GM12873 (cell line): ENCODE results near the gene RAB11FIP3.

ENCODE experiments used
- TF ChIP-seq, protein P1 (sequence below): IDR thresholded peaks from 2 replicates; pipeline ENCODE4 v1.5.1; 2012; ENCODE audit warnings: low read depth, mild to moderate bottlenecking, moderate library complexity, low read length, control low read depth; ENCODE audit not compliant: insufficient read depth; ENCODE audit errors: missing control alignments

RAB11FIP3 gene

DNA sequence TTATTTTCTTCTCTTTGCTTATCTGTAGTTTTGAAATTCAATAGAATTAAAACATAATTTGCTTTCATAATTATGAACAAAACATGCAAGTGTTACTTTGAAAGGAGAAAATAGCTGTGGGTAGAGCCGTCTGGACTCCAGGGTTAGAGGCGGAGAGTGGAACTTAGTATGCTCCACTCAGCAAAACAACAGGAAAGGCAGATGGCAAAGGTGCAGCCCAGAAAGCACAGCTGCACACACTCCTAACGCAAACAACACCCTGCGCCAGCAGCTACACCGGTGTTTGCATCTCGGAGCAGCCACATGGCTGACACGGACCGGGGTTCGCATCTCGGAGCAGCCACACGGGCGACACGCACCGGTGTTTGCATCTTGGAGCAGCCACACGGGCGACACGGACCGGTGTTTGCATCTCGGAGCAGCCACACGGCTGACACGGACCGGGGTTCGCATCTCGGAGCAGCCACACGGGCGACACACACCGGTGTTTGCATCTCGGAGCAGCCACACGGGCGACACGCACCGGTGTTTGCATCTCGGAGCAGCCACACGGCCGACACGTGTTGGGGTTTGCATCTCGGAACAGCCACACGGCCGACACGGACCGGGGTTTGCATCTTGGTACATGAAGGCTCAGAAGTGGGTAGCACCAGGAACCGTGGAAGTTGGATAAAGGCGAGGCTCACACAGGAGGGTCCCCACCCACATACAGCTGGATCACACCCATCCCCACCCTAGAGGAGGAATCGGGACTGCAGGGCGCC, 89.9 kb downstream of the RAB11FIP3 start:
- TF ChIP-seq, protein P1, sequence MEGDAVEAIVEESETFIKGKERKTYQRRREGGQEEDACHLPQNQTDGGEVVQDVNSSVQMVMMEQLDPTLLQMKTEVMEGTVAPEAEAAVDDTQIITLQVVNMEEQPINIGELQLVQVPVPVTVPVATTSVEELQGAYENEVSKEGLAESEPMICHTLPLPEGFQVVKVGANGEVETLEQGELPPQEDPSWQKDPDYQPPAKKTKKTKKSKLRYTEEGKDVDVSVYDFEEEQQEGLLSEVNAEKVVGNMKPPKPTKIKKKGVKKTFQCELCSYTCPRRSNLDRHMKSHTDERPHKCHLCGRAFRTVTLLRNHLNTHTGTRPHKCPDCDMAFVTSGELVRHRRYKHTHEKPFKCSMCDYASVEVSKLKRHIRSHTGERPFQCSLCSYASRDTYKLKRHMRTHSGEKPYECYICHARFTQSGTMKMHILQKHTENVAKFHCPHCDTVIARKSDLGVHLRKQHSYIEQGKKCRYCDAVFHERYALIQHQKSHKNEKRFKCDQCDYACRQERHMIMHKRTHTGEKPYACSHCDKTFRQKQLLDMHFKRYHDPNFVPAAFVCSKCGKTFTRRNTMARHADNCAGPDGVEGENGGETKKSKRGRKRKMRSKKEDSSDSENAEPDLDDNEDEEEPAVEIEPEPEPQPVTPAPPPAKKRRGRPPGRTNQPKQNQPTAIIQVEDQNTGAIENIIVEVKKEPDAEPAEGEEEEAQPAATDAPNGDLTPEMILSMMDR = no peak

DNA sequence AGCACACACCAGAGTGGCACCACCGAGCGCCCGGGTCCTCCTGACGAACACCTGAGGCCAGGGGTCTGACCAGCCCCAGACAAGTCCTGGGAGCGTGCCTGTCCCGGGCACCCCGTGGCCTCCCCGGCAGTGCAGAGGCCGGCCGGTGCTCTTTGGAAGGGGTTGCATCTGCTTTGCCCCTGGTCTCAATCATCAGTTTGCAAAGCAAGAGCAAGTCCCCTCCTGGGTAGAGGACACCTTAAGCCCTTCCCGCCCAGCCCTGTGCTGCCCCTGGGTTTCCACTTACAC, 90.4 kb downstream of the RAB11FIP3 start:
- TF ChIP-seq, protein P1 = no peak

DNA sequence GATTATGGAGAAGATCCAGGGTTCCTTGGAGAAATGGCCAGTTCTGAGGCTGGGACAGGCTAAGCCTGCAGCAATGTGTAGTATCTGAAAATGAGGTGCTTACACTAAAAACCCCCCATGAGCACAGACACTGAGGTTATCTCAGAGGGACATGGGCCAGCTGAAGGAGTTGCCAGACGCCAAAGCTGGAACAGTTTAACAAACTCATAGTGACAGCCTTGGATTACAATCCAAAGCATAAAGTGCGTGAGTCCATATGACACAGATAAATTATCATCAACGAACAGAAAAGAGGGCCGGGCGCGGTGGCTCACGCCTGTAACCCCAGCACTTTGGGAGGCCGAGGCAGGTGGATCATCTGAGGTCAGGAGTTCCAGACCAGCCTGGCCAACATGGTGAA, 90.9 kb downstream of the RAB11FIP3 start:
- TF ChIP-seq, protein P1 = no peak

DNA sequence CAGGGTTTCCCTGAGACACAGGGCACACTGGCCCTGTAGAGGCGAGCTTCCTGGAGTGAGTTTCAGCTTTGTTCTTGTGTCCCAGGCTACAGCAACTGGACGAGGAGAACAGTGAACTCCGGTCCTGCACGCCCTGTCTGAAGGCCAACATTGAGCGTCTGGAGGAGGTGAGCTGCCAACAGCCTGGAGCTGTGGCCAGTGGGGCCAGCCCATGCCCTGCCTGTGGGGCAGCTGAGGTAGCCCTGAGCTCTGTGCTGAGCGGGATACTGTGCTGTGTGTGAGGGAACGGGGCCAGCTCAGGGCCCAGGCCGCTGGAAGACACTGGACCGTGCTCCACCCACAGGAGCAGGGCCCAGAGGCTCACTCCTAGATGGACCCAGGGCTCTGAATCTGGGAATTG, 93.4 kb downstream of the RAB11FIP3 start:
- TF ChIP-seq, protein P1 = no peak

DNA sequence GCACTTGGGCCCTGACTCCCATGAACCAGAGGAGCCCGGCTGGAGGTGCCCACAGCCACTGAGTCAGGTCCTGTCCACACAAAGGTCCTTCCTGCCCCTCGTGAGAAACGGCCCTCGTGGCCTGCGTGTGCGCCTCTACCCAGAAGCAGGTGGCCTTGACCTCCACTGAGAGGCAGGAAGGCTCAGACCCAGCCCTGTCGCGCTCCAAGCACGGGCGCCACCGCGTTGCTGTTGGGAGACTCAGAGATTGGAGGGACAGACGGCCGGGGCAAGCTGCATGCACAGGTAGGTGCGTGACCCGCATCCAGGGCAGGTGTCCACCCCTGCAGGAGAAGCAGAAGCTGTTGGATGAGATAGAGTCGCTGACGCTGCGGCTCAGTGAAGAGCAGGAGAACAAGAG, 94.0 kb downstream of the RAB11FIP3 start:
- TF ChIP-seq, protein P1 = no peak

DNA sequence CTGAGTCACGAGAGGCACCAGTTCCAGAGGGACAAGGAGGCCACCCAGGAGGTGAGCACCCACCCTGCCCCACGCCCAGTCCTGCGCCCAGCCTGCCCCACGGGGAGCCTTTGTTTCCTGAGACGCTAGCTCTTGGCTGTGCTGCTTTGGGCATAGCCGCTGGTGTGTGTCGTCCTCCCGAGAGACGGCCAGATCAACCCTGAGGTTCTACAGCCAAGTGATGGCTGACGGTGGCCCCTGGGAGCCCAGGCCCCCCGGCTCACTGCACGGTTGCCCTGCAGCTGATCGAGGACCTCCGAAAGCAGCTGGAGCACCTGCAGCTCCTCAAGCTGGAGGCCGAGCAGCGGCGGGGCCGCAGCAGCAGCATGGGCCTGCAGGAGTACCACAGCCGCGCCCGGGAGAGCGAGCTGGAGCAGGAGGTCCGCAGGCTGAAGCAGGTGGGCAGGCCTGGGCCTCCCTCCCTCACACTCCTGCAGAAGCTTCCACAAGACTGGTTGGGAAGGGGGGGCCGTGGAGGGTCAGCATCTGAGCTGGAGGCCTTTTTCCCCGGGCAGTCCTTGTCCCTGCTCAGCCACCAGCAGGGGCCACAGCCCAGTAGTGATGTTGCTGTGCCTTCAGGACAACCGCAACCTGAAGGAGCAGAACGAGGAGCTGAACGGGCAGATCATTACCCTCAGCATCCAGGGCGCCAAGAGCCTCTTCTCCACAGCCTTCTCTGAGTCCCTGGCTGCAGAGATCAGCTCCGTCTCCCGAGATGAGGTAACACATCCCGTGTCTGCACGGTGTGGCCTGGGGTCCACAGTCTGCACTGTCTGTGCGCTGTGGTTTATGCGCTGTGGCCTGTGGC, 94.6 kb downstream of the RAB11FIP3 start:
- TF ChIP-seq, protein P1 = no peak

DNA sequence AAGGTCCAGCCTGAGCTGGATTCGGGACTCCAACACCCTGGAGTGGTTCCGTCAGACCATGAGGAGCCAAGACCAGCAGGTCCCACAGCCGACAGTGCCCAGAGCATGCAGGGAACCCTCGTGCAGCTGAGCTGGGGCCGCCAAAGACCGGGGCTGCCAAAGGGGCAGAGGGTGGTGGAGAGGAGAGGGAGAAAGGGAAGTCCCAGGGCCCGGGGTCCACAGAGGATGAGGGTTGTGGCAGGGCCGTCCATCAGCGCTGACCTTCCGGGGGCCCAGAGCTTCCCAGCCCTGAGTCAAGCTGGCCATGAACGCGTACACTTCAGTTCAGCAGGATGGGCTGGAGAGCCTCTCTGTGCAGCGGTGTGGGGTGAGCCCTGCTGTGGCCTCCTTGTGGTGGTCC, 95.4 kb downstream of the RAB11FIP3 start:
- TF ChIP-seq, protein P1 = no peak
